ENCODE measurements around the gene OR4P4. TPM values are rescaled to one million over a fixed set of nuclear protein-coding genes. Genes with fewer than 3 reads are reported as not detected.

Gene OR4P4
- total RNA-seq, 1 donor from 2014 or later, result not detected

DNA sequence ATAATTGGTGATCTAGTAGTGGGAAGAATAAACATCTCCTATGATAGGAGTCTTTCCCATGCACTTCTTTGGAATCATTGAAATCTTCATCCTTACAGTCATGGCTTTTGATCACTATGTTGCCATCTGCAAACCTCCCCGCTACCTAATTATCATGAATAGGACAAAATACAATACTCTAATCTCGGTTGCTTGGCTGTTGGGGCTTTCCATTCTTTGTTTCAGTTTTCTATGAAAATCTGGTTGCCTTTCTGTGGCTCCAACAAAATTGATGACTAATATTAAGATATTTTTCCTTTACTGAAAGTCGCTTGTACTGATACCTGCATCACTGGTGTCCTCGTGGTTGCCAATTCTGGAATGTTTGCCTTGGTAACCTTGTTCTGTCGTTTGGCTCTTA is 38.9 kb downstream of the OR4P4 start:
- no peaks in the 10 kb centered on the region for H3K4me1 Mint-ChIP-seq
- TF ChIP-seq CTCF (IDR thresholded peaks at IDR 0.05), result no peak
- CTCF ChIA-PET, result no interaction called here
- no peak overlapping the region for H3K4me3 Mint-ChIP-seq
- ATAC-seq (ENCODE audit: low read depth), result no peak
- intact Hi-C loops (cut with micrococcal nuclease), result no loop called here
- H3K9me3 Mint-ChIP-seq, result peaks cover 3% of the 10 kb centered on the region
- no peaks in the 10 kb centered on the region for H3K27me3 Mint-ChIP-seq
- H3K36me3 Mint-ChIP-seq (ENCODE audit: low read depth), result no peaks in the 10 kb centered on the region
- POLR2A ChIA-PET, result no interaction called here
- DNase-seq, result no peak
- no peak overlapping the region for H3K27ac Mint-ChIP-seq

Other genes starting within 250 kb of the OR4P4 start
- not detected in 2 replicates for gene OR4C15, start 80.6 kb upstream of the OR4P4 start, total RNA-seq
- not detected in 2 replicates for gene OR4C16, start 63.0 kb upstream of the OR4P4 start, total RNA-seq
- not detected in 2 replicates for gene OR4C11, start 27.5 kb upstream of the OR4P4 start, total RNA-seq
- not detected in 2 replicates for gene OR4S2, start 13.2 kb downstream of the OR4P4 start, total RNA-seq
- gene OR4C6, start 27.1 kb downstream of the OR4P4 start, total RNA-seq, result not detected in 2 replicates
- gene OR5D13, start 138.3 kb downstream of the OR4P4 start, total RNA-seq, result not detected in 2 replicates
- not detected in 2 replicates for gene OR5D14, start 160.4 kb downstream of the OR4P4 start, total RNA-seq
- not detected in 2 replicates for gene OR5L1, start 176.3 kb downstream of the OR4P4 start, total RNA-seq
- gene OR5D18, start 184.5 kb downstream of the OR4P4 start, total RNA-seq, result not detected in 2 replicates
- not detected in 2 replicates for gene OR5L2, start 192.1 kb downstream of the OR4P4 start, total RNA-seq
- gene OR5D16, start 203.6 kb downstream of the OR4P4 start, total RNA-seq, result not detected in 2 replicates
- not detected in 2 replicates for gene TRIM51, start 248.2 kb downstream of the OR4P4 start, total RNA-seq